B cell (primary cell): ENCODE data around the gene MICU2.

Experiments
- EZH2 ChIP-seq: IDR thresholded peaks from 2 replicates; pipeline ENCODE4 v1.6.1; 2012; ENCODE audit warnings: borderline replicate concordance, low read depth, mild to moderate bottlenecking, moderate library complexity, low read length; ENCODE audit not compliant: insufficient read depth, poor library complexity, severe bottlenecking
- TF ChIP-seq, protein P1 (sequence below): fragments of 200-600 bp; IDR thresholded peaks from one replicate; pipeline ENCODE4 v1.8.0; 2022; ENCODE audit warnings: antibody characterized with exemption, mild to moderate bottlenecking

DNA sequence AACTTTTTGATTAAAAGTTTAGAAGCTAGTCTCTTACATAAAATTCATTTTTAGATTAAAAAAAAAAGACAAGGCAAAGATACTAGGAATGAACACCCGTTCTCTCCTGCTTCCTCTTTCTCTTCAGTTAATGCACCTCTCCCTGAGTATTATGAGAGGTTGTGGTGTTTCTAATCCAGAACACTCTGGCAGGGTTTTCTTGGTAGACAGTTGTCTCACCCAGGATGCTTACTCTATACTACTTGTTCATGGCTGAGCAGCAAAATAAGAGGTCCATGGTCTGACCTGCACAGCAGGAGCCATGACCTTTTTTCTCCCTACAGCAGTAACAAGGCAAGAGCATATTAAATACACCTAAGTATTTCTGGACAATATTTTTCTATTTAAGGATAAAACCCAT is 62.0 kb downstream of the MICU2 start:
- TF ChIP-seq, protein P1, sequence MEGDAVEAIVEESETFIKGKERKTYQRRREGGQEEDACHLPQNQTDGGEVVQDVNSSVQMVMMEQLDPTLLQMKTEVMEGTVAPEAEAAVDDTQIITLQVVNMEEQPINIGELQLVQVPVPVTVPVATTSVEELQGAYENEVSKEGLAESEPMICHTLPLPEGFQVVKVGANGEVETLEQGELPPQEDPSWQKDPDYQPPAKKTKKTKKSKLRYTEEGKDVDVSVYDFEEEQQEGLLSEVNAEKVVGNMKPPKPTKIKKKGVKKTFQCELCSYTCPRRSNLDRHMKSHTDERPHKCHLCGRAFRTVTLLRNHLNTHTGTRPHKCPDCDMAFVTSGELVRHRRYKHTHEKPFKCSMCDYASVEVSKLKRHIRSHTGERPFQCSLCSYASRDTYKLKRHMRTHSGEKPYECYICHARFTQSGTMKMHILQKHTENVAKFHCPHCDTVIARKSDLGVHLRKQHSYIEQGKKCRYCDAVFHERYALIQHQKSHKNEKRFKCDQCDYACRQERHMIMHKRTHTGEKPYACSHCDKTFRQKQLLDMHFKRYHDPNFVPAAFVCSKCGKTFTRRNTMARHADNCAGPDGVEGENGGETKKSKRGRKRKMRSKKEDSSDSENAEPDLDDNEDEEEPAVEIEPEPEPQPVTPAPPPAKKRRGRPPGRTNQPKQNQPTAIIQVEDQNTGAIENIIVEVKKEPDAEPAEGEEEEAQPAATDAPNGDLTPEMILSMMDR = no peak
- no peak for TF ChIP-seq EZH2
